ENCODE measurements around the gene ZNF385C.
A peak's percentile ranks its signal among the peaks of the same experiment; 100 is the strongest.

The ZNF385C gene

GRCh38 chr17:42078396-42079043 is 19.8 kb downstream of the ZNF385C start:
- Histone ChIP-seq H3K9me3 (replicated peaks; ENCODE audit: low read length) (no peaks in the 10 kb centered on the region), H3K4me3 (ENCODE audit: low read length) (no peak overlapping the region), H3K9ac (ENCODE audit: low read depth, low read length) (no peak overlapping the region), H3K4me2 (ENCODE audit: low read length) (no peak overlapping the region), H3K36me3 (ENCODE audit: insufficient read depth, low read length) (no peaks in the 10 kb centered on the region), H3K27me3 (ENCODE audit: control insufficient read depth, insufficient read depth, low read length) (peaks cover 27% of the 10 kb centered on the region), H3K4me1 (ENCODE audit: control insufficient read depth, insufficient read depth, low read length) (no peaks in the 10 kb centered on the region)

DNA sequence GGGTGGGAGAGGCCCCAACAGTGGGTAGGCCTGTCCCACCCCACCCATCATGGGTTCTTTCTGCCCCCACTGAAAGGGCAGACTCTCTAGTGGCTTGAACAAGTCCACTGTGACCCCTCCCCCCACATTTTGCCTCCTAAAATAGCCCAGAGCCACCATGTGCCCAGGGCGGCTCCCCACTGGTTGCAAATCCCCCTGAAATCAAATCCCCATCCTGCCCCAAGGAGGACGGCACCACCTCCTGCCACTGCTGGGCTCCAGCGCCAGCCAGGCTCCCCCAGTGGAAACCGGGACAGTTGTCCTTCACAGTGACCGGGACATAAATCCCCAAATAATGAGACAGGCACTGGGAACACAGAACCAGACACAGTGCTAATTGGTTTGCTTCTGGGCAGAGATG is 20.5 kb downstream of the ZNF385C start:
- Histone ChIP-seq H3K9ac (ENCODE audit: low read depth, low read length) (no peak overlapping the region), H3K9me3 (replicated peaks; ENCODE audit: low read length) (no peaks in the 10 kb centered on the region), H3K27me3 (ENCODE audit: control insufficient read depth, insufficient read depth, low read length) (peaks cover 28% of the 10 kb centered on the region), H3K4me3 (ENCODE audit: low read length) (no peak overlapping the region), H3K36me3 (ENCODE audit: insufficient read depth, low read length) (no peaks in the 10 kb centered on the region), H3K4me1 (ENCODE audit: control insufficient read depth, insufficient read depth, low read length) (no peaks in the 10 kb centered on the region), H3K4me2 (ENCODE audit: low read length) (no peak overlapping the region)

DNA sequence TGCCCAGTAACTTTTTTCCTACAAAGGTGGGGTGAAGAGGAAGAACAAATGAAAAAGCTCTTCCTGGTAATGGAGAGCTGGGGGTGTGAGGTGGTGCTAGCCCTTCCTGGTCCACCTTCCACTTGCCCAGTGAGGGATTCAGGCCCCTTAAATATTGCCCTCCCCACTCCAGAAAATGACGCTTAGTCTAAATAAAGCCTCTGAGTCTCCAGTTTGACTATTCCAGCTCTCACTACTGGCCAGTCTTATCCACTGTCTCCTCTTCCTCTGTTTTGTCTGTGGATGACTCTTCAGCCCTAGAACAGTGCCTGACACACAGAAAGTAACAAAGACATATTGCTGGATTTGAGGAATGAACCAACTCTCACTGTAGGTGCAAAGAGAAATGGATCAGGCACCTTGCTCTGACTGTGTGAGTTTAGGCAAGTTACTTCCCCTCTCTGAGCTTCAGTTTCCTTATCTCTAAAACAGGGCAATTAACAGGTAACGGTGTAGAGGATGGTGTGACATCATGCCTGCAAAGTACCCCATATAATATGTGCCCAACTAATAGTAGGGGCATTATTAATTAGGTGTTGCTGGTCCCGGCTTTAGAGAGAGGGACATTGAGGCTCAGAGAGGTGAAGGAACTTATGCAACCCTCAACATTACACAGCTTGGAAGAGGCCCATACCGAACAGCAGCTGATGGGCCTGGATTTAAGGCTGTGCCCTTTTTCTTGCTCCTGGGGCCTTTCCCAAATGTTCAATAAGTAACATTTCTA is 21.3 kb downstream of the ZNF385C start:
- peaks cover 6% of the 10 kb centered on the region for H3K4me1 ChIP-seq (ENCODE audit: control insufficient read depth, insufficient read depth, low read length)
- H3K4me2 ChIP-seq (ENCODE audit: low read length): no peak overlapping the region
- peaks cover 36% of the 10 kb centered on the region for H3K27me3 ChIP-seq (ENCODE audit: control insufficient read depth, insufficient read depth, low read length)
- no peaks in the 10 kb centered on the region for H3K9me3 ChIP-seq (replicated peaks; ENCODE audit: low read length)
- H3K4me3 ChIP-seq (ENCODE audit: low read length): no peak overlapping the region
- no peak overlapping the region for H3K9ac ChIP-seq (ENCODE audit: low read depth, low read length)
- H3K36me3 ChIP-seq (ENCODE audit: insufficient read depth, low read length): no peaks in the 10 kb centered on the region

DNA sequence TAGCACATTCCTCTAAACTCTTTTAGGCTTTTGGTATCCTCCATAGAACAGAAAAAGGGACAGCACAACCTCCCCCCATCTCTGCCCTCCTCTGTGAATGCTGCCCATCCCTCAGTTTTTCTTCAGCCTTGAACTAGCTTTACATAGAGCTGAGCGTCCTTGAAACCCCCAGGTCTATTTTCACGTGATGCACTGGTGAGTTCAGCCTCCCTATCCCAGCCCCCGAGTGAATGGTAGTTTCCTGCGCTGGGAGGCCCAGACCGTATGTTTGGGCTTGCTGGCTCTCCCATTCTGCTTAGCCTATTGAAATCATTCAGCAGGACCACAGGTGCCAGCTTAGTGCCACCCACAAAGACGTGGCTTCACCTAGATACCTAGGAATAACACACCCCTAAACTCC is 22.5 kb downstream of the ZNF385C start:
- peaks cover 7% of the 10 kb centered on the region for H3K4me1 ChIP-seq (ENCODE audit: control insufficient read depth, insufficient read depth, low read length)
- H3K4me2 ChIP-seq (ENCODE audit: low read length): no peak overlapping the region
- no peaks in the 10 kb centered on the region for H3K36me3 ChIP-seq (ENCODE audit: insufficient read depth, low read length)
- H3K9ac ChIP-seq (ENCODE audit: low read depth, low read length): no peak overlapping the region
- H3K9me3 ChIP-seq (replicated peaks; ENCODE audit: low read length): no peaks in the 10 kb centered on the region
- peaks cover 38% of the 10 kb centered on the region for H3K27me3 ChIP-seq (ENCODE audit: control insufficient read depth, insufficient read depth, low read length)
- no peak overlapping the region for H3K4me3 ChIP-seq (ENCODE audit: low read length)

DNA sequence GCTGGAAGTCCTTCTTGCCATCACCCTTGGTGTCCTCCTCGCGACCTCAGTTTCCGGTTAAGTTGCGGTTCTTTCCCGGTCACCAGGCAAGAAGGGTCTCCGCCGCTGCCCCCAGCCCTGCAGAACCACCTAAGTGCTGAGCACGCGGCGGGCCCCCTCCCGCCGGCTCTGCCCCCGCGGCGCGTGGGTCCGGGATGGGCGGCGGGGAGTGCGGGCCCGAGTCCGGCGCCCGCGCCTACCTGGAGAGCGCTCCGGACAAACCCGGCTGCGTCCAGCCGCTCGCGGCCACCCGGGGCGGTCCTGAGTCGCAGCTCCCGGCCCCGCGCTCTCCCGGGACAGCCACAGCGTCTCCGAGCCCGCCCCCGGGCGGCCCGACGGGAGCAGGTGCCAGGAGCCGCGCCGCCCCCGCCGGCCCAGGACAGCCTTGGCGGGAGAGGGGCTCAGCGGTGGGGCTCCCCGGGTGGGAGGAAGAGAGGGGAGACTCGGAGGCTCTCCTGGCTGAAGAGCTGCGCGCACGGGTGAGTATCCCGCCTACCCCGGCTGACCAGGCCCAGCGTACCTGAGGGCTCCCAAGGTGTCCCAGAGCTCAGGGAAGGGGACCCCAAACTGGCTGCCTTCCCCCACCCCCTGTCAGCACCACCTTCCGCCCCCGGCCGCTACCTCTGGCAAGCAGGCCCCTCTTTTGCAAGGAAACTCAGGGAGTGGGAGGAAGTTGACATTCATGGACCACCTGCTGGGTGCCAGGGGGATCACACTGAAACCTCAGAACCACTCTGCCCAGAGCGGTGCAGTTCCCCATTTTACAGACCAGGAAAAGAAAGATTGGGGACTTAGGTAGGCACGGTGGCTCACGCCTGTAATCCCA is 25.7 kb downstream of the ZNF385C start:
- peak overlapping the region; percentile 38 for H3K4me3 ChIP-seq (ENCODE audit: low read length)
- peaks cover 7% of the 10 kb centered on the region for H3K4me1 ChIP-seq (ENCODE audit: control insufficient read depth, insufficient read depth, low read length)
- H3K9ac ChIP-seq (ENCODE audit: low read depth, low read length): no peak overlapping the region
- H3K27me3 ChIP-seq (ENCODE audit: control insufficient read depth, insufficient read depth, low read length): peaks cover 35% of the 10 kb centered on the region
- peak overlapping the region; percentile 71 for H3K4me2 ChIP-seq (ENCODE audit: low read length)
- H3K9me3 ChIP-seq (replicated peaks; ENCODE audit: low read length): no peaks in the 10 kb centered on the region
- H3K36me3 ChIP-seq (ENCODE audit: insufficient read depth, low read length): no peaks in the 10 kb centered on the region

DNA sequence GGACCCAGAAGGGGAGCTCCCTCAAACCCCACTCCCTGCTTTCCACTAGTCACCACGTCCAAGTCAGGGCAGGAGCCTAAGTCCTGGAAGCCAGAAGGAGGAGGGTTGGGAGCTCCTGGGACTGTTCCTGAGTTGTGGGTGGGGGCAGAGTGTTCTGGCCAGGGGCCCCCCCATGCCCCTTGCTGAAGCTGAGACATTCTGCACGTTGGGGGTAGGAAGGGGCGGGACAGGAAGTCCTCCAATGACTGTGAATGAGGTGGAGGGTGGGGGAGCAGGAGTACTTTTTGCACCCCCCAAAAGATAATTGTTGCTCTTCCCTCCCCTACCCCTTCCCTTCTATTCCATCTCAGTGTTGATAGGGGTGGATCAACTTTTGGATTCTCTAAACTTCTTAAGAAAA is 26.5 kb downstream of the ZNF385C start:
- Histone ChIP-seq H3K9ac (ENCODE audit: low read depth, low read length) (no peak overlapping the region), H3K27me3 (ENCODE audit: control insufficient read depth, insufficient read depth, low read length) (peaks cover 35% of the 10 kb centered on the region), H3K4me2 (ENCODE audit: low read length) (peak overlapping the region; percentile 71), H3K4me3 (ENCODE audit: low read length) (no peak overlapping the region), H3K36me3 (ENCODE audit: insufficient read depth, low read length) (no peaks in the 10 kb centered on the region), H3K4me1 (ENCODE audit: control insufficient read depth, insufficient read depth, low read length) (peaks cover 7% of the 10 kb centered on the region), H3K9me3 (replicated peaks; ENCODE audit: low read length) (no peaks in the 10 kb centered on the region)

- H3K9ac ChIP-seq (ENCODE audit: low read depth, low read length): no peak overlapping the region
- peaks cover 7% of the 10 kb centered on the region for H3K4me1 ChIP-seq (ENCODE audit: control insufficient read depth, insufficient read depth, low read length)
- H3K4me3 ChIP-seq (ENCODE audit: low read length): no peak overlapping the region
- no peaks in the 10 kb centered on the region for H3K36me3 ChIP-seq (ENCODE audit: insufficient read depth, low read length)
- peaks cover 44% of the 10 kb centered on the region for H3K27me3 ChIP-seq (ENCODE audit: control insufficient read depth, insufficient read depth, low read length)
- H3K4me2 ChIP-seq (ENCODE audit: low read length): no peak overlapping the region
- H3K9me3 ChIP-seq (replicated peaks; ENCODE audit: low read length): no peaks in the 10 kb centered on the region
Measured at GRCh38 chr17:42068979-42069378, 29.3 kb downstream of the ZNF385C start.

DNA sequence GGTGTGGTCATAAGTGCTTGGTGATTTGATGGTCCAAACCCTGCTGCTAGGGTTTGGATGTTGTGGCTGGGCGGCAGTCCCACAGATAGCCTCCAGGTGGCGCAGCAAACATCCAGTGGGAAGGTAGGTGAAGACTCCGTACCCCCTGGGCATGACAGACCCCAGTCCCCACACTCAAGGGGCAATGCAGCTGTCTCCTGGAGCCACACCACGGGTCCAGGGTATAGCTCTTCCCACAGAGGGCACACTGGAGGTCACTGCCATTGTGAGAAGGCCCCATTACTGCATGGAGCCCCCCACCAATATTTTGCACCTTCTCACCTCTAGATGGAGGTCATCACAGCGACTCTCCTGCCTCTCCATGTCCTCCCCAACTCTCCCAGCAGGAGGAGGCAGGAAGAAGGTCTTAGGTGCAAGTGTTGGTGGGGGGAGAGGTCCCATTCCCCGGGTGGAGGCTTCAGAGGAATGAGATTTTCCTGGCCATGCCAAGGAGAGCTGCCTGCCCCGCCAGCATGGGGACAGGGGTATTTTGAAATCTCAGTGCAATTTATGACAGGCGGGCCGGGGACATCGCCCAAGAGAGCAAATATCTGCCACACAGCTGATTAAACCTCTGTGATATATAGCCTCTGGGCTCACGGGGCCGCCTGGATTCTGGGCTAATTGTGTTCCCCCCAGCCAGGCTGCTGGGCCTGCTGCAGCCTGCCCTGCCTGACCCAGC is 30.7 kb downstream of the ZNF385C start:
- Histone ChIP-seq H3K4me2 (ENCODE audit: low read length) (no peak overlapping the region), H3K4me3 (ENCODE audit: low read length) (no peak overlapping the region), H3K27me3 (ENCODE audit: control insufficient read depth, insufficient read depth, low read length) (peaks cover 47% of the 10 kb centered on the region), H3K9ac (ENCODE audit: low read depth, low read length) (no peak overlapping the region), H3K4me1 (ENCODE audit: control insufficient read depth, insufficient read depth, low read length) (peaks cover 10% of the 10 kb centered on the region), H3K36me3 (ENCODE audit: insufficient read depth, low read length) (no peaks in the 10 kb centered on the region), H3K9me3 (replicated peaks; ENCODE audit: low read length) (no peaks in the 10 kb centered on the region)

DNA sequence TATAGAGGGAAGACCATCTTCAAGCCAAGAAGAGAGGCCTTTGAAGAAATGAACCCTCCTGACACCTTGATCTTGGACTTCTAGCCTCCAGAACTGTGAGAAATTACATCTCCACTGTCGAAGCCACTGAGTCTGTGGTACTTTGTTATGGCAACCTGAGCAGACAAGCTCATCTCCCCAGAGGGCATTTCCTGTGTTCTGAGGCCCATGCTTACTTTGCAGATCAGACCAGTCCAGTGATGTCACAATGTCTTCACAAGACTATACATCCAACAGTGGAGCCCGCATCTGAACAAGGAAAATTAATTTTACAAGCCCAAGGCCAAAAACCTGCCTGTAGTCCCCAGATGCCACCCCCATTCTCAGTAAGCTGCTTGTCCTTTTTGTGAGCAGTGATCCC is 33.1 kb downstream of the ZNF385C start:
- peaks cover 4% of the 10 kb centered on the region for H3K4me1 ChIP-seq (ENCODE audit: control insufficient read depth, insufficient read depth, low read length)
- H3K4me2 ChIP-seq (ENCODE audit: low read length): no peak overlapping the region
- H3K4me3 ChIP-seq (ENCODE audit: low read length): no peak overlapping the region
- no peak overlapping the region for H3K9ac ChIP-seq (ENCODE audit: low read depth, low read length)
- no peaks in the 10 kb centered on the region for H3K36me3 ChIP-seq (ENCODE audit: insufficient read depth, low read length)
- H3K27me3 ChIP-seq (ENCODE audit: control insufficient read depth, insufficient read depth, low read length): peaks cover 33% of the 10 kb centered on the region
- no peaks in the 10 kb centered on the region for H3K9me3 ChIP-seq (replicated peaks; ENCODE audit: low read length)

- H3K4me1 ChIP-seq (ENCODE audit: control insufficient read depth, insufficient read depth, low read length): peaks cover 4% of the 10 kb centered on the region
- H3K9ac ChIP-seq (ENCODE audit: low read depth, low read length): no peak overlapping the region
- H3K27me3 ChIP-seq (ENCODE audit: control insufficient read depth, insufficient read depth, low read length): peaks cover 30% of the 10 kb centered on the region
- H3K4me3 ChIP-seq (ENCODE audit: low read length): no peak overlapping the region
- H3K9me3 ChIP-seq (replicated peaks; ENCODE audit: low read length): no peaks in the 10 kb centered on the region
- no peak overlapping the region for H3K4me2 ChIP-seq (ENCODE audit: low read length)
- no peaks in the 10 kb centered on the region for H3K36me3 ChIP-seq (ENCODE audit: insufficient read depth, low read length)
Measured at GRCh38 chr17:42062681-42063080, 35.6 kb downstream of the ZNF385C start.

Data from skeletal muscle satellite cell (primary cell).